Heart left ventricle (tissue), 16 donors: ENCODE data around the gene DLGAP4. TPM values are rescaled to one million over a fixed set of nuclear protein-coding genes. Genes with fewer than 3 reads are reported as not detected.

Experiments used
- ATAC-seq, 4 donors: fragments of 200-7000 bp; cut with Tn5 transposase; one replicate each; pipeline ENCODE4 v1.9.1; 2020 to 2022; ENCODE audit warnings: moderate library complexity in 4 of 4, mild to moderate bottlenecking in 3 of 4, moderate number of reproducible peaks in 1 of 4
- DNase-seq, 5 donors: peaks; one replicate each; pipeline ENCODE4 v3.0.0-alpha.2; 2020
- H3K27ac ChIP-seq, 12 donors: fragments of 200-600 bp; sonication (generic) in 4 of 12; one replicate each; pipeline versions ENCODE4 v1.5.0 to v1.8.0; 2016 to 2022; ENCODE audit warnings: mild to moderate bottlenecking in 2 of 12
- H3K27me3 ChIP-seq, 9 donors: fragments of 200-600 bp; sonication (generic) in 2 of 9; one replicate each; pipeline versions ENCODE4 v1.5.1 to v1.8.0; 2016 to 2022; ENCODE audit warnings: mild to moderate bottlenecking in 3 of 9
- H3K36me3 ChIP-seq, 9 donors: fragments of 200-600 bp; sonication (generic) in 2 of 9; one replicate each; pipeline versions ENCODE4 v1.5.0 to v1.8.0; 2018 to 2022; ENCODE audit warnings: mild to moderate bottlenecking in 2 of 9
- H3K4me1 ChIP-seq, 12 donors: fragments of 200-600 bp; sonication (generic) in 4 of 12; one replicate each; pipeline versions ENCODE4 v1.5.0 to v1.8.0; 2016 to 2022; ENCODE audit warnings: mild to moderate bottlenecking in 3 of 12
- H3K4me3 ChIP-seq, 12 donors: fragments of 200-600 bp; sonication (generic) in 4 of 12; one replicate each; pipeline versions ENCODE4 v1.5.0 to v1.8.0; 2017 to 2022; ENCODE audit warnings: mild to moderate bottlenecking in 9 of 12, moderate library complexity in 4 of 12
- H3K9me3 ChIP-seq, 12 donors: fragments of 200-600 bp; sonication (generic) in 4 of 12; one replicate each; pipeline versions ENCODE4 v1.5.0 to v1.8.0; 2016 to 2022; ENCODE audit warnings: mild to moderate bottlenecking in 1 of 12
- CTCF ChIP-seq, 12 donors: fragments of 200-600 bp; sonication (generic) in 4 of 12; IDR thresholded peaks; one replicate each; pipeline versions ENCODE4 v1.5.0 to v1.8.0; 2018 to 2022; ENCODE audit warnings: antibody characterized with exemption in 12 of 12, mild to moderate bottlenecking in 5 of 12
- POLR2A ChIP-seq, 2 donors: fragments of 450-650 bp; IDR thresholded peaks; one replicate each; pipeline ENCODE4 v1.6.1; 2017; ENCODE audit warnings: antibody characterized with exemption in 2 of 2, mild to moderate bottlenecking in 2 of 2, moderate library complexity in 2 of 2
- WGBS, 4 donors: extraction: QIAGEN DNeasy Blood & Tissue Kit in 2 of 4; methylation state at CpG; one replicate each; pipeline versions ENCODE4 v1.1.5 to v1.1.7; 2013 to 2018; 5-methylcytosine and 5-hydroxymethylcytosine counted together
- intact Hi-C, 10 donors: fragments of 100-400 bp; cut with DNase I; formaldehyde crosslinking; loops; one replicate each; pipeline versions ENCODE4 v1.11.1 to v1.14.2; 2022
- polyA plus RNA-seq, 2 donors: library from polyadenylated mRNA; stranded (reverse); fragments of 200-250 nt; gene quantifications; one replicate each; pipeline ENCODE4 v1.2.3, GENCODE V29; 2013
- total RNA-seq, 9 donors: library from RNA; depleted of rRNA in 2 of 9; stranded (reverse); fragments of >200 nt in 2 of 9; fragmentation: NEBNext Ultra II Directional in 3 of 9; extraction: Animal tissue kit (Norgen Biotek cat#: 25700) in 3 of 9; gene quantifications; one replicate each; pipeline versions ENCODE4 v1.1.0 to v1.2.4, GENCODE V29; 2016 to 2023
- donor health status: ischemic (EF 13 %, LVEDD 7.1; RV severe dilation, severe dysfunction).
- donor health status: healthy with polysubstance abuse.
- donor health status: DM: no; HTN: yes; CAD: no.
- donor health status: DM: no; HTN: no; CAD: no.
- donor health status: ischemic (EF 25% LVEDD 6.9; RV normal size, moderate dysfunction).
- donor health status: ischemic (EF 25% LVEDD 5.7; RV mildly dilated, moderate dysfunction).
- donor health status: healthy.
- donor health status: DM: yes; HTN: yes; CAD: no.
- donor health status: ischemic (EF 35%, LVEDD 5.7; RV mildly dilated, moderate dysfunction).
- donor health status: nonischemic (EF 11% LVEDD 7.7; RV severe dilation, severe dysfunction).
- donor health status: DM: yes; HTN: yes; CAD: no.
- donor health status: PGD.
- donor health status: ischemic (EF 29% LVEDD 5.4; RV normal size, mild dysfunction).
- donor health status: nonischemic (EF 23%, LVEDD 6.1; RV moderate dilation, normal function).

DLGAP4 gene
- total and polyA plus RNA-seq, 11 donors, result 25.6 to 76.7 (median 55.1) TPM

DNA sequence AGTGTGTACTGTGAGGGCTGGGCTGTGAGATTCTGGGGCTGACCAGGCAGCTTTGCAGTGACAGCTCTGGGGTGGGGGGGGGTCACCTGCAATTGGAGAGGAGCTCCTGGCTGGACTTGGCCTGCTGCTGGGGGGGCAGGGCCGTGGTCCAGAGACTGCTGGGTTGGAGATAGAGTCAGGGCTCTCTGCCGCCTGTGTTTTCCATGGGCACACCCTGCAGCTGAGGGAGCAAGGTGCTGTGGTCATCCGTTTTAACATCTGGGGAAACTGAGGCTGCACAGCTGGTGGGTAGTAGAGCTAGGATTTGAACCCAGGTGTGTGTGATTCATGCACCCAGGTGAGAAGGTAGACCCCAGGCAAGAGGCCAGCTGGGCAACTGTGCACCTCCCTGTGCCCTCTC, 7.3 kb downstream of the DLGAP4 start:
- DNase-seq, result peak in 1 of 5 donors; percentile 7
- ATAC-seq, result no peak
- intact Hi-C loops, result no loop called here
- Histone ChIP-seq H3K4me1 (no peaks in the 10 kb centered on the region), H3K27me3 (peaks cover 0 to 54% (median 14%) of the 10 kb centered on the region in 9 donors), H3K4me3 (no peak overlapping the region), H3K27ac (no peak overlapping the region), H3K9me3 (no peaks in the 10 kb centered on the region), H3K36me3 (no peaks in the 10 kb centered on the region)
- WGBS, 4 donors, result 64 to 72% (median 66%) methylated on average over 2 to 3 of the region's 3 CpGs
- no peak for TF ChIP-seq POLR2A (IDR thresholded peaks at IDR 0.05)
- no peak for TF ChIP-seq CTCF (IDR thresholded peaks at IDR 0.05)

GRCh38 chr20:36313926-36314325, 7.8 kb downstream of the DLGAP4 start:
- DNase-seq (peak in 2 of 5 donors; percentile 2 to 10), ATAC-seq (no peak)
- Histone ChIP-seq H3K9me3 (no peaks in the 10 kb centered on the region), H3K27ac (no peak overlapping the region), H3K36me3 (no peaks in the 10 kb centered on the region), H3K27me3 (peaks cover 0 to 50% (median 12%) of the 10 kb centered on the region in 9 donors), H3K4me1 (no peaks in the 10 kb centered on the region), H3K4me3 (no peak overlapping the region)
- 59 to 68% (median 66%) methylated on average over 9 to 11 of the region's 11 CpGs for WGBS, 4 donors
- intact Hi-C loops, result no loop called here
- TF ChIP-seq CTCF (IDR thresholded peaks at IDR 0.05) (no peak), POLR2A (IDR thresholded peaks at IDR 0.05) (no peak)

- intact Hi-C loops, result no loop called here
- DNase-seq, result no peak
- Histone ChIP-seq H3K27ac (no peak overlapping the region), H3K4me3 (no peak overlapping the region), H3K27me3 (peaks cover 0 to 48% (median 7%) of the 10 kb centered on the region in 9 donors), H3K4me1 (no peaks in the 10 kb centered on the region), H3K9me3 (no peaks in the 10 kb centered on the region), H3K36me3 (no peaks in the 10 kb centered on the region)
- TF ChIP-seq POLR2A (IDR thresholded peaks at IDR 0.05), result no peak
- ATAC-seq, result no peak
- WGBS, 4 donors, result 46 to 54% (median 49%) methylated on average over 11 of the region's 12 CpGs
These were observed 8.8 kb downstream of the DLGAP4 start for GRCh38 chr20:36314734-36315544.

DNA sequence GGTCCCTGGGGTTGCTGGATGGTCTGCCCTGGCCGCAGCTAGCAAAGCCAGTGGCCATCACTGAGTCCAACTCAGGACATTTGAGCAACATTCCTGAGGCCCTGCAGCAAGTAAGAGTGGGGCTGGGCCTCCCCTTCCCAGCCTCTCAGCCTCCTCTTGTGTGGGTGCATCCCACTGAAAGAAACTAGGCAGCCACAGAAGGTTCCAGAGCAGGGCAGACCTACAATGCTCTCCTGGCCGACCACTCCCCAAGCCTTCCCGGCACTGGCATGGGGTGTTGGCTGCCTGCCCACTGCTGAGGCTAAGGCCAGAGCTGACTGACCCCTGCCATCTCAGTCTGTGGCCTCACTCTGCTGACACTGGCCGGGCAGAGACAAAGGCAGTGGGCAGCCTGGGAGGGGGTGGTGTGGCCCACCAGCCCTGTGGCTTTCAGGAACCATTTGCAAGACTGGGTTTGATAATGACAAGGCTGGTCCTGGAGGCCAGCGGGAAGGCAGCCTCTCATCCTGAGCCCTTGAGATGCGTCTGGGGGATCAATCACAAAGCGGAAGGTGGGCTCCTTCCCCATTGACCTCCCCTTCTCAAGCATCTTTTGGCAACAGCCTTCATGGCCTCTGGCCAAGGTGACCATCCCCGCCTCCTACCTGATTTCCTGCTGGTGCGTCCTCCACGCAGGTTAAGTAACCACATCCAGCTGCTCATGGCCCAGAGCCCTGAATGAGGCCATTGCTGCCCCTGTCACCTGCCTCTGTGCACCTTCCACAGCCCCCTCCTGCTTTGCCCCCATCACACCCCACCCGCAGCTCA, 9.6 kb downstream of the DLGAP4 start:
- ATAC-seq, result no peak

More for the DNA sequence above, 9.6 kb downstream of the DLGAP4 start:
- intact Hi-C loops, result no loop called here
- WGBS, 4 donors, result 60 to 69% (median 64%) methylated on average over 11 of the region's 11 CpGs
- Histone ChIP-seq H3K9me3 (no peaks in the 10 kb centered on the region), H3K27ac (no peak overlapping the region), H3K4me3 (no peak overlapping the region), H3K27me3 (peaks cover 0 to 39% (median 7%) of the 10 kb centered on the region in 9 donors), H3K36me3 (no peaks in the 10 kb centered on the region), H3K4me1 (no peaks in the 10 kb centered on the region)
- TF ChIP-seq CTCF (IDR thresholded peaks at IDR 0.05) (no peak), POLR2A (IDR thresholded peaks at IDR 0.05) (no peak)
- no peak for DNase-seq
